DMS79 (cell line): ENCODE measurements around the gene RAPSN.
A peak's percentile ranks its signal among the peaks of the same experiment; 100 is the strongest.

Source experiments
- DNase-seq: peaks from one replicate; lab custom pipeline; 2025; lab: John Stamatoyannopoulos, UW

The RAPSN gene

GRCh38 chr11:47448566-47449427, at the start of gene RAPSN:
TSS of gene RAPSN (minus strand) at chr11:47449136. CDS start at chr11:47448964, 172 bp downstream.
- no peak for DNase-seq

GRCh38 chr11:47498149-47498548, 49.2 kb upstream of the RAPSN start:
- DNase-seq: no peak

DNA sequence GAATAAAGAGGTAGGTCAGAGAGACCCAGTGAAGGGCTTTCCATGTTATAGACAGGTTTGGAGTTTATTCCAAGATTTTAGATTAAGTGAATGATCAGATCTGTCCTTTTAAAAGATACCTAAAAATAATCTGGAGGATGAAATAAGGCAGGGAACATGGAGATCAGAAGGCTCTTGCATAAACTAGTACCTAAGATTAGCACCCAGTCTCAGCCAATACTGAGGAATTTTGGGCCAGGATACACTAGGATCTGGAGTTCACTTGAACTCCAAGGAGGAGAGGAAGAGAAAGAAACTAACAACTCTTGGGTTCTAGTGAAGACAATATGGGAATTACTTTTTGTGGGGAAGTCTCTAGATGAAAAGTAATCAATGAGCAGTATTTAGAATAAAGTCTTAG, 47.9 kb upstream of the RAPSN start:
- DNase-seq: no peak

DNA sequence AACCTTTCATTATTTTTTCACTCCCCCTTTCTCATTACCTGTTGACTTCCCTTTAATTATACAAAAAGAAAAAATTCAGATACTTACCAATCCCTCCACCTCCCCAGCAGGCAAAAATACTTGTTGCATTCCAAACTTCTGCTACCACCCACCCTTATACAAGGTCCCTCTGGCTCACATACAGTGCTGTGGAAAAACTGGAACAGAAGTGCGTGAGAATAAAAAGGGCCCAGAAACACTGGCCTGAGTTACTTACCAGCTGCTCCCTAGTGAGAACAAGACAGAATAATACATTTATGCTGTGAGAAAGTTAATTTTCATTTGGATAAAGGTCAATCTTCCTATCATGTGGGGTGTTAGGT, 46.9 kb upstream of the RAPSN start:
- no peak for DNase-seq

DNA sequence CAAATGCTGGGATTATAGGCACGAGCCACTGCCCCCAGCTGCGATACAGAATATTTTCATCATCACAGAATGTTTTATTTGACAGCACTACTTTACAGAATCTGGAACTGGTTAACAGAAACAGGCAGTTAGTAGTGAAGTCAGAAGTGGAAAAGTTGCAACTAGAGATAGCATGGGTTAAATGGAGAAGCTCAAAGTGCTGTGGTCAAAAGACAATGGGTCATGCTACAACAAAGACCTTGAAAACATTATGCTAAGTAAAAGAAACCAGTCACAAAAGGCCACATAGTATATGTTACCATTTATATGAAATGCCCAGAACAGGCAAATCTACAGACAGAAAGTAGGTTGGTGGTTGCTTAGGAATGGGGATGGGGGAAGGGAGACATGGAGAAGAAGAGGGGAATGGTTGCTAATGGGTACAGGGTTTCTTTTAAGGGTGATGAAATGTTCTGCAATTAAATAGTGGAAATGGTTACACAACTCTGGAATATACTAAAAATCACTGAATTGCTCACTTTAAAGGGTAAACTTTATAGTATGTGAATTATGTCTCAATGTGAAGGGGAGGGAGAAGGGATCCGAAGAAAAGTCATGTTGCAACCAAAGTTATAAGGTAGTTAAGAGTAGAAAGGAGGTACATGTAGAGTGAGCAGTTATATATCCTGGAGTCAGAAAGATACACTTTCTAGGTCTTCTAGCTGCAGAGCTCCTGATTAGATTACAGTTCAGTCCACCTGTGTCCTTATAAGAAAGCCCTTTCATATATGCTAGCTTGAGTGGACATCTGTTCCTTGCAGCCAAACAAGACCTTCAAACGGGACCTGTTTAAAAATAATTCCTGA, 46.3 kb upstream of the RAPSN start:
- no peak for DNase-seq

- DNase-seq: no peak
These were observed 40.4 kb upstream of the RAPSN start for GRCh38 chr11:47489395-47489755.

- DNase-seq: no peak
These were observed 39.9 kb upstream of the RAPSN start for GRCh38 chr11:47488674-47489394.

DNA sequence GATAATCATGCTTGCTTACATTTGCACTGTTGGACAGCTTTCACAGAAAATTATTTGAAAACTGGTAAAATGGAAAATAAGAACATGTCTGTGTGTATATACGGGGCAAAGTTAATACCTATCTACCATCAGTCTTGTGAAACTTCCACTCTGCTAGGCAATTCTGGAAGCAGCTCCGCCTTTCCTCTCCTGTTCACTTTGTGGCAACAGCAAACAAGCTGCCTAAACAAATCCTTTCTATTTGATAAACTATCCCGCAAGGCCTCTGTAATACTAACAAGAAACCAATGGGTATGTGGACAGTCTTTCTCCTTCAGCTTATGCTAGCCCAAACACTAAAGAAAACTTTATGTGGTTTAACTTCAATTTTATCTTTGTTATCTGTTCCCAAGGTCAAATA, 39.2 kb upstream of the RAPSN start:
- no peak for DNase-seq

- DNase-seq: no peak
These were observed 38.5 kb upstream of the RAPSN start for GRCh38 chr11:47487421-47487820.

DNA sequence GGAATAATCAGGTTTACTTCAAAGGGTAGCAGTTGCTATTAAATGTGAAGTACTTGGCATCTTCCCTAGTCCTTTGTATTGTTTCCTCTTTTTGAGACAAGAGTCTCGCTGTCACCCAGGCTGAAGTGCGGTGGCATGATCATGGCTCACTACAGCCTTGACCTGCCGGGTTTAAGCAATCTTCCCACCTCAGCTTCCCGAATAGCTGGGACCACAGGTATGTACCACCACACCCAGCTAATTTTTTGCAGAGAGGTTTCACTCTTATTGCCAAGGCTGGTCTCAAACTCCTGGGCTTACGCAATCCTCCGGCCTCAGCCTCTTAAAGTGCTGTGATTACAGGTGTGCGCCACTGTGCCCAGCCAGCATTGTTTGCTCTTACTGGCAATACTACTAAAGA, 36.2 kb upstream of the RAPSN start:
- DNase-seq: no peak

GRCh38 chr11:47483457-47483856, 34.5 kb upstream of the RAPSN start:
- DNase-seq: no peak

- no peak for DNase-seq
These were observed 31.8 kb upstream of the RAPSN start for GRCh38 chr11:47480762-47481161.

DNA sequence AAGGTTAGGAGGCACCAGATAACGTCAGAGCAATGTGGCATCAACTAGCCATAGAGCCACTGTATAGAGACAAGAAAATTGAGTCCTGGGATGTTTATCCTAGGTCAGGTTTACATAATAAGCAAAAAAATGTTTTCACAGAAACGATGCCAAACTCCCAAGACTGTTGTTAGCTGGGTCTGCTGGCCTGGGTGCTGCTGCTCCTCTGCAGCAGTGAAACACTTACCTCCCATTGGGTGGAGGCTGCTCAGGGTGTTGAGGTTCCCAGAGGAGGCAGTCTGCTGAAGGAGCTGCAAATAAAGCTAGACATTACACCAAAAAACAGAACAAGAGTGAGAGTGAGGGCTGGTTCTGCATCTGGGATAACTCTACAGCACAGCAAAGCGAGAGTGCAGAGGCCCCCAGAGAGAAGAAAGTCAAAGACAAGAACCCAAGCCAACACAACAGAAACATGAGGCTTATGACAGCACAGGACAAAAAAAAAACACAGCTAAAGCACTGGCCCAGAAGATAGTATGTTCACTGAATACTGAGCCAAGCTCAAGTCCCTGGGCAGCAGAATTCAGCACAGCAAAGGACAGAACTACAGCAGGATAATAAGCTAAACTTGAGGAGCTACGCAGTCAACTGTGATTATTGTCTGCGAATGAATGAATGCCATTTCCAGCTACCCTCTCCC, 29.9 kb upstream of the RAPSN start:
- no peak for DNase-seq

GRCh38 chr11:47477753-47478152, 28.8 kb upstream of the RAPSN start:
- no peak for DNase-seq

- DNase-seq: no peak
These were observed 28.4 kb upstream of the RAPSN start for GRCh38 chr11:47477323-47477722.

DNA sequence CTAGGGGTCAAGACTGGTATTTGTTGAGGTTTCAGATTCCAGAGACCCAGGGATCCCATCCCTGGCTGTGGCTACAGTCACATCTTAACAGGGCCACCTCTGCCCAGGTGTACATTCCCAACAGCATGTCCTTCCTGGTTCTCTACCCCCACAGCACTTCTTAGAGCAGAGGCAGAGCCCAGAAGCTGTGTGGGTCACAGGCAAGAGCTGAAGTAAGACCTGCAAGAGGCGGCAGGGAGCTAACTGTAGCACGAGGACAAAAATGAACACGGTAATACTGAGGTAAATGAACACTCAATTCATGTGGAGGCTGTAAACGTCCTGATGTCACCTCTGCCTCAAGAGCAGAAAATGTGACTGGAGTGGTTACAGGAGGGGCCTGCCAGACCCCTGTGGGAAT, 21.7 kb upstream of the RAPSN start:
- DNase-seq: no peak

DNA sequence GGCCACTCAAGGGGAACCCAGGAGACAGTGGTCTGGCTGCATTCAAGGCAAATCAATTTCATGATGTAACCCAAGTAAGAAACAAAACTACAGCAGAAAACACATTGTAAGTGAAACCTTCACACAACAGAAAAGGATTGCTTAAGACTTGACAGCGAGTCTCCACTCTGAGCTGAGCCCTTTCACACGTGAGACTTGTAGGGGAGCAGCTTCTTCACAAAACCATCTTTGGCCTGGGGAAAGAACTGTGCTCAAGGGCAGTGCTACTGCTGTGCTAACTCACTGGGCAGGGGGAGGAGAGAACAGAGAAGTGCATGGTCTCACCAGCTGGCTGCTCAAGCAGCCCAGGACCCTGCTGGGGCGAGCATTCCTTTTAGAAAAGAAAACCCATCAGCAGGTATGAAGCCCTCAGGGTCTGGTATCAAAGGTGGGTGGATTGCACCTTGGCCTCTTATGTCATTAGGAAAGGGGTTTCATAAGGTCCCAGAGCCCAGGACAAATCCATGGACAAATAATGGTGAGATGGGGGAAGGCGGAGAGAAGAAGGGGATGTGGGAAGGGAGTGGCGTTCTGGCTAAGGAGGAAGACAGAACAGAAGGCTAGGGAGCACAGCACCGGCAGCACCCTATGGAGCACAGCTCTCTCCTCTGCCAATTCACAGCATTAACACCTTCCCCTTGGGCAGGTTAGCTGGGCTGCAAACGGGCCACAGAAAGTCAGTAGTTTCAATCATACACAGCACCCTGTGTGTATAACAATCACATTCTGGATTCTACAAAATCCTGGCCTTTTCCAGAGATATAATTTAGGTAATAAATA, 20.6 kb upstream of the RAPSN start:
- no peak for DNase-seq

- no peak for DNase-seq
These were observed 19.8 kb upstream of the RAPSN start for GRCh38 chr11:47468598-47469214.

- peak; percentile 82 for DNase-seq
These were observed 18.4 kb upstream of the RAPSN start for GRCh38 chr11:47467357-47467756.

GRCh38 chr11:47466701-47467250, 17.8 kb upstream of the RAPSN start:
- peak; percentile 82 for DNase-seq
